NCI-H1436 (cell line): Measurements from ENCODE around the gene RTP5.
"Not testable (repeated sequence)": the region's sequence is repeated elsewhere in the genome, so short reads cannot be mapped to it uniquely, and the experiment has no call there.

Experiments
- DNase-seq: peaks from one replicate; lab custom pipeline; 2025; lab: John Stamatoyannopoulos, UW

Gene RTP5

GRCh38 chr2:241902357-241902991, 32.9 kb downstream of the RTP5 start:
- DNase-seq, result no peak

DNA sequence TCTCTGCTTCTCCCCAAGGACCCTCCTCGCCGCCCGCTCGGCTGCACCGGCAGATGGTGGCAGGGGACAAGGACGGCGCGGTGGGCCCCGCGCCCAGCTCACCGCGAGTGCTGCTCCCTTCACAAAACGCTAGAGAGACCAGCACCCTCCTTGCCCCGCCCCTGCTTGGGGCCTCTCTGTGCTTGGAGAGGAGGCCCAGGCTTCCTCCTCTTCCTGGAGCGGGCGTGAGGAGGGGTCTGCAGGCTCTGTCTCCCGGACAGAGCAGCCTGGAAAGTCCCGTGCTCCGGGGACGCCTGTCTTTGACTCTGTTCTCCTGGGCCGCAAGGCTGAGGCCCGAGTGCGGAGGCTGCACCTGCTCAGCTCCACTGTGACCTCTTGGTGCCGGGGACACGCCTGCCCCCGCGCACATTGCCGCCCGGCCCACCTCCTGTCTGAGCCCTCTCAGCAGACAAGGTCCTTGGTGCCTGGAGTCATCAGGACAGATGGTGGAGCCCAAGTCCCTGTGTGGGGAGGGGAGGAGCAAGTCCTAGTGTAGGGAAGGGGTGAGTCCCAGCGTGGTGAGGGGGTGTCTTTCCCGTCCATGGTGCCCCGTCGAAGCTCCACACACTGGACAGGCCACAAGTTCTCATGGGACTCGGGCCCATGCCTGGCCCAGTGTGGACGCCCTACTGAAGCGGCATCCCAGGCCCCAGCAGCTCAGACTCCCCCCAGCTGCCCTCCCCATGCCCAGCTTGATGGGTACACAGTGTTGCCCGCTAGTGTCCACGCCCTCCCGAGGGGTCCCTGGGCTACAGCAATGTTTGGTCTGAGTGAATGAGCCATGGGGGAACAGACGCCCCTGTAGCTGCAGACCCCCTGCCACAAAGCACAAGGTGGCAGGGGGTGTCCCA, 33.8 kb downstream of the RTP5 start:
- peak; percentile 36 for DNase-seq

DNA sequence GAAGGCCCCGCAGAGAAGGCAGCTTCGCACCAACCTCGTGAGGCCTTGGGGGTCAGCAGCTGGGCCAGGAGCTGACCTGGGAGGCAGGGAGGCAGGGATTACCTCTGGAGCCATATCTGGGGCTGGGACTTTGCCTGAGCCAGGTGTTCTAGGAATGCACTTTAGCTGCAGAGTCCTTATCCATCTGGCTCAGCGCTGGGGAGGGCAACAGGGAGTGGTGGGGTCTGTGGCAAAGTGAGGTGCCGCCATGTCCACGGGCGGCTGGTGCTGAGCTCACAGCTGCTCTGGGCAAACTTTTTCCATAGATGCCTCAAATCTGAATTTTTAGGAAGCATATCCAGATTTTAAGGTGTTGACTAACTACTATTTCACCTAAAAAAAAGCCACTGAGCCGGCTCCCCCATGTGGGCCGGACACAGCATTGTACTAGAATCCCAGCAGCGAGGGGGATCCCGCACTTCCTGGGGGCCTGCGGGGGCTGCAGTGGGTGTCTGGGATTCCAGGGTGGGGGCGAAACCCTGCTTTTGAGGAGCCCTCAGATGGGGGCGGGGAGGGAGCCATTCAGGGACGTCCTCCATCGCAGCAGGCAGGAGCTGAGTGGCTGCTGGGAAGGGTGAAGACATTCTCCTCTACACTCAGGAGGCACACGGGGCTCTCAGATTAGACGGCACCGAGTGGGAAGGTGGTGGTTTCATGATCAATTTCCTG, 34.6 kb downstream of the RTP5 start:
- no peak for DNase-seq

DNA sequence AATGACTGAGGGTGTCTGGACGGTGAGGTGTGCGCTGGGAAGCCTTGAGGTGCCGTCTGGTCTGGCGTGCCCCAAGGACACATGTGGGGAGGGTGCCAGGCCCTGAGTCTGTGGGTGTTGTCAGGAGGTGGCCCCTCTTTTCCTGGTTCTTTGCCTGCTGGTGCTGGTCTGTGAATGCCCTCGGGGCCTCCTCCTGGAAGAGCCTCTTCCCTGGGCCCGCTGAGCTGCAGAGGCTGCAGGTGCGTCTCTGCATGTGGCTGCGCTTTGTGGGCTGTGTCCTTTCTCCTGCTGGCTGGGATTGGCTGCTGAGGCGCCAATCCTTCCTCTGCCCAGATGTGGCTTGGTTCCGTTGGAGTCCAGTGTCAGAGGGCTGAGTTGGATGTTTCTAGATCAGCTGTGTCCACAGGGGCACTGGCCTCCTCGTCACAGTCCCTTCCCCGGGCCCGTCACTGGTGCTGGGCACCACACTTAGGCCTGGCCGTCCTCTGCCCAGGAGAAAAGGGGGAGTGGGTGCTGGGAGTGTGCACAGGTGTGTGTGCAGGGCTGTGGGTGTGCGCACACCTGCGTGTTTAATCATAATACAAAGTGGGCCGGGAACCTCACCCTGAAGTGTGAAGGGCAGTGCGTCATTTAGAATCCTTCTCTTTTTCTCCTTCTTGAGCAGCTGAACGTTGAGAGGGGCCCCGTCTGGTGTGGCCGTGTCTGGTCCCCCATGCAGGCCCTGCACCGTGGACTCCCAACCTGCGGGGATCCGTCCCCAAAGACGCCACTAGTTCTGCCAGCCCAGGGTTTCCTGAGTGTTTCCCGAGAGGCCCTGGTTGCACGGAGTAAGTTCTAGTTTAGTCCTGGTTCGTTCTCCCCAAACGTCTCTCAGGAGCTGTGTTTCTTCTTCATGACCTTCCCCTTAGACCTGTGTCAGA, 35.5 kb downstream of the RTP5 start:
- no peak for DNase-seq

GRCh38 chr2:241905716-241906377, 36.3 kb downstream of the RTP5 start:
- no peak for DNase-seq

GRCh38 chr2:241906378-241906770, 36.8 kb downstream of the RTP5 start:
- not testable (repeated sequence) for DNase-seq

GRCh38 chr2:241906826-241907570, 37.5 kb downstream of the RTP5 start:
- DNase-seq, result peak; percentile 31

- not testable (repeated sequence) for DNase-seq
These were observed 38.3 kb downstream of the RTP5 start for GRCh38 chr2:241907831-241908230.

- no peak for DNase-seq
These were observed 39.3 kb downstream of the RTP5 start for GRCh38 chr2:241908686-241909420.

DNA sequence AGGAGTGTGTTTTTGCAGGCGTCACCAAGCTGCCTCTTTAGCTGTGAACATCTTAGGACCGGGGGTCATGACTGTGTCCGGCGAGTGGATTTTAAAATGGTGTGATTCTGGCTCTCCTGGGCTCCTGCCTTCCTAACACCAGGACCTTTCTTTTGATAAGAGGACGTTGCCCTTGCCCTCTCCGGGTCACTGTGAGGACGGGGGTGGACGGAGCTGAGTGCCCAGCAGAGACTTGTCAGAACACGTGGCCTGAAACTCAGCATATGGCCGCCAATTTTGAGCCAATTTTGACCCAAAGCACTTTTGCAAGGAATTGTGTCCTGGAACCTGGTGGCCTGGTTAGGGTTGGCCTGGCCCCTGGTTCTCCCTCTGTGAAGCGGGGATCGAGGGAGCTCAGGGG, 40.2 kb downstream of the RTP5 start:
- DNase-seq, result no peak

DNA sequence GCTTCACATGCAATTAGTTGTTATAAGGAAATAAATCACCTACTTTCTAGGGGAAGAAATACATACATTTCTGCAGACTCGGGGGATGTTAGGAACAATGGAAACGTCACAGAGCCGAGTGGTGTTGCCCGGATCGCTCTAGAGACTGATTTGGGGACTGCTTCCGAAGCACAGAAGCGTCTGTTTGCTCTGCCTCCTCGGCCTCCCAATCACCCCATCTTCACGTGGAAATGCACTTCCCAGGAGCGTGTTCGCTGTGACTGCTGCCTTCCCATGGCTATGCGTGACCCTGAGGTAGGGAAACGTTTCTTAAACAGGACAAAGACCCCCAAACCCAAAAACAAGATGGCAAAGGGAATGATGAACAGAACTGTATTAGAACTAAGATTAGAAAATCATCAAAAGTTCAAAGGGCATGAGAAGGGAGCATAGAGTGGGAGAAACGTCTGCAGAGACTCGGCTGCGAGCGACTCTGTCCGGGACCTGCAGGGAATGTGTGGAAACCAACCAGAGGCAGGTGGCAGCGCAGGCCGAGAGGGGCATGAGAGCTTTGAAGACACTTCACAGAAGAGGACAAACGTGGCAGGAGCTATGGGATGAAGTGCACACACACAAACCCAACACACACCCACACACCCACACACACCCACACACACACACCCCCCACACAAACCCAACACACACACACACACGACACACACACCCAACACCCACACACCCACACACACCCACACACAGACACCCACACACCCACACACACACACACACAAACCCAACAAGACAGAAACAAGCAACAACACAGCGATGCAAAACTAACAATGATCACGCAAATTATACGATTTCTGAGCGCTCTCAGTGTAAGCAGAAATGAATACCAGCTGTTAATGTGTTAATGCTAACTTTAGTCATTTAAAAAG, 41.3 kb downstream of the RTP5 start:
- DNase-seq, result no peak

- DNase-seq, result no peak
These were observed 42.0 kb downstream of the RTP5 start for GRCh38 chr2:241911551-241911950.

GRCh38 chr2:241912021-241912555, 42.6 kb downstream of the RTP5 start:
- DNase-seq, result no peak

DNA sequence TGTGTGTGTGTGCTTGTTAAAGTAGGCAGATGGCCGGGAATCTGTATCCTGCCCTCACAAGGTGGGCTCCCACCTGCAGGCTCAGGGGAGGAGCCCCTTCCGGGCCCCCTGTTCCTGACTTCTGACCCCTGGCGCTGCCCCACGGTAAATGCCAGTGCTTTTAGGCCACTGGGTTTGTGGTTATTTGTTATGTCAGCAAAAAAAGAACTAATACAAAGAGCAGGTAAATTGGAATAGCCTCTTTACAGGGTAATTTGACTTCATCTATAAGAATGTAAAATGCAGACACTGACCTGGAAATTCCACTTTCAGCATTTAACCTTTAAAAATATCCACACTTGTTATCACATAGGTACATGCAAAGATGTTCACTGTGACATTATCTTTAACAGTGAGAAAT, 44.2 kb downstream of the RTP5 start:
- no peak for DNase-seq

GRCh38 chr2:241914542-241914941, 45.0 kb downstream of the RTP5 start:
- no peak for DNase-seq

DNA sequence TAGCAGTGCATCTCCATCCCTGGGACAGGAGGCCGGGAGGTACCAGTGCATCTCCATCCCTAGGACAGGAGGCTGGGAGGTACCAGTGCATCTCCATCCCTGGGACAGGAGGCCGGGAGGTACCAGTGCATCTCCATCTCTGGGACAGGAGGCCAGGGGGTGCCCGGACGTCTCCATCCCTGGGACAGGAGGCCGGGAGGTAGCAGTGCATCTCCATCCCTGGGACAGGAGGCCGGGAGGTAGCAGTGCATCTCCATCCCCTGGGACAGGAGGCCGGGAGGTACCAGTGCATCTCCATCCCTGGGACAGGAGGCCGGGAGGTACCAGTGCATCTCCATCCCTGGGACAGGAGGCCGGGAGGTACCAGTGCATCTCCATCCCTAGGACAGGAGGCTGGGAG, 52.1 kb downstream of the RTP5 start:
- DNase-seq, result not testable (repeated sequence)

DNA sequence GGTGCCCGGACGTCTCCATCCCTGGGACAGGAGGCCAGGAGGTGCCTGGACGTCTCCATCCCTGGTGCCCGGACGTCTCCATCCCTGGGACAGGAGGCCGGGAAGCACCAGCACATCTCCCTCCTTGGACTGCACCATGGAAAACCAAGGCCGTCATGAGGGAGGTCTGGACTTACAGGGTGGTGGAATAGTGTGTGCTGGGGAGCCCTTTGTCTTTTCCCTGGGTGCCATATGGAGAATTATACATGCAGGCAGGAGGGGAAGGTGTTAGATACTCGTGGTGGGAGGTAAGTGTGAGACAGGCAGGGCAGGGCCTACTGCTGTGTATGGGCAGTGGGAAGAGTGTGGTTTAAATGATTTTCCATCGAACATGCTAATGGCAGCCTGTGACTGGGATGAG, 52.9 kb downstream of the RTP5 start:
- no peak for DNase-seq

DNA sequence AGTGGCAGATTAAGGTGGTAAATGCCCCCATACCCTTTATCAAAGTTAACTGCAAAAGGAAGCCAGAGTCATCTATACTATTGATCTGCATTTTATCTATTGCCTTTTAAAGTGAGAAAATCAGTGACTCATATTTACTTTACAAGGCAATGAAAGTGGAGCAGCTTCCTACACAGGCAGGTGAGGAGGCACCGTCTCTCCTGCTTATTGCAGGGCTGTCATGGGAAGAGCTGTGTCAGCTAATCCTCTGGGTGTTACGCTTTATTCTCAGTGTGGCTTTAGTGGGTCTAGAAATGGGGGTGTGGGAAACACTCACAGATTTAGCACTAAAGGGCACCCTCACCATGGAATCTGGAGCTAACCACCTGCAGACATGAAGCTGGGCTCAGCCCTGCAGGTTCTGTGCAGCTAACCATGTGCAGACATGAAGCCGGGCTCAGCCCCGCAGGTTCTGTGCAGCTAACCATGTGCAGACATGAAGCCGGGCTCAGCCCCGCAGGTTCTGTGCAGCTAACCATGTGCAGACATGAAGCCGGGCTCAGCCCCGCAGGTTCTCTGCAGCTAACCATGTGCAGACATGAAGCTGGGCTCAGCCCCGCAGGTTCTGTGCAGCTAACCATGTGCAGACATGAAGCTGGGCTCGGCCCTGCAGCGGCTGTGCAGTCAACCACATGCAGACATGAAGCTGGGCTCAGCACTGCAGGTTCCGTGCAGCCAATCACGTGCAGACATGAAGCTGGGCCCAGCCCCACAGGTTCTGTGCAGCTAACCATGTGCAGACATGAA, 53.5 kb downstream of the RTP5 start:
- not testable (repeated sequence) for DNase-seq
